ENCODE results near the gene TMEM147. TPM values are rescaled to one million over a fixed set of nuclear protein-coding genes. Genes with fewer than 3 reads are reported as not detected.
A peak's percentile ranks its signal among the peaks of the same experiment; 100 is the strongest.

TMEM147 gene, protein sequence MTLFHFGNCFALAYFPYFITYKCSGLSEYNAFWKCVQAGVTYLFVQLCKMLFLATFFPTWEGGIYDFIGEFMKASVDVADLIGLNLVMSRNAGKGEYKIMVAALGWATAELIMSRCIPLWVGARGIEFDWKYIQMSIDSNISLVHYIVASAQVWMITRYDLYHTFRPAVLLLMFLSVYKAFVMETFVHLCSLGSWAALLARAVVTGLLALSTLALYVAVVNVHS
- 51.4 TPM for total RNA-seq
- 10 to 100 TPM; 41.5 to 50.1 (median 44.6) TPM for polyA plus RNA-seq (ENCODE audit: insufficient read depth in 1 of 8, insufficient read length in 8 of 8, low replicate concordance in 1 of 8)
- long read RNA-seq, donor 1, transcript TMEM147-201 (7 exons, 899 nt) = major isoform, 14 of 25 reads
- long read RNA-seq, donor 1, partial matches to known transcripts = 10 of 25 reads
- long read RNA-seq, donor 1, other reads (novel, unspliced or antisense) = 0 of 25 reads
- long read RNA-seq, donor 2, transcript TMEM147-201 (7 exons, 899 nt) = major isoform, 9 of 9 reads
- long read RNA-seq, donor 2, partial matches to known transcripts = 0 of 9 reads
- long read RNA-seq, donor 2, other reads (novel, unspliced or antisense) = 0 of 9 reads
- long read RNA-seq, donor 3, transcript TMEM147-201 (7 exons, 899 nt) = major isoform, 29 of 66 reads
- long read RNA-seq, donor 3, partial matches to known transcripts = 31 of 66 reads
- long read RNA-seq, donor 3, other reads (novel, unspliced or antisense) = 0 of 66 reads
- long read RNA-seq, donor 4, transcript TMEM147-201 (7 exons, 899 nt) = major isoform, 21 of 37 reads
- long read RNA-seq, donor 4, partial matches to known transcripts = 13 of 37 reads
- long read RNA-seq, donor 4, other reads (novel, unspliced or antisense) = 0 of 37 reads
- long read RNA-seq, donor 5, transcript TMEM147-208 (2 exons, 562 nt) = minor isoform, 5 of 120 reads
- long read RNA-seq, donor 5, transcript TMEM147-201 (7 exons, 899 nt) = major isoform, 67 of 120 reads
- long read RNA-seq, donor 5, partial matches to known transcripts = 44 of 120 reads
- long read RNA-seq, donor 5, other reads (novel, unspliced or antisense) = 0 of 120 reads
- long read RNA-seq, donor 6, transcript TMEM147-201 (7 exons, 899 nt) = major isoform, 63 of 111 reads
- long read RNA-seq, donor 6, transcript TMEM147-202 (6 exons, 935 nt) = minor isoform, 8 of 111 reads
- long read RNA-seq, donor 6, partial matches to known transcripts = 36 of 111 reads
- long read RNA-seq, donor 6, other reads (novel, unspliced or antisense) = 0 of 111 reads
- long read RNA-seq, donor 7, transcript TMEM147-201 (7 exons, 899 nt) = major isoform, 39 of 87 reads
- long read RNA-seq, donor 7, partial matches to known transcripts = 37 of 87 reads
- long read RNA-seq, donor 7, other reads (novel, unspliced or antisense) = 0 of 87 reads
- long read RNA-seq, donor 8, transcript TMEM147-201 (7 exons, 899 nt) = major isoform, 30 of 45 reads
- long read RNA-seq, donor 8, partial matches to known transcripts = 11 of 45 reads
- long read RNA-seq, donor 8, other reads (novel, unspliced or antisense) = 0 of 45 reads
- long read RNA-seq, donor 9, transcript TMEM147-201 (7 exons, 899 nt) = major isoform, 18 of 37 reads
- long read RNA-seq, donor 9, partial matches to known transcripts = 15 of 37 reads
- long read RNA-seq, donor 9, other reads (novel, unspliced or antisense) = 0 of 37 reads
- long read RNA-seq, donor 10, transcript TMEM147-202 (6 exons, 935 nt) = minor isoform, 5 of 64 reads
- long read RNA-seq, donor 10, transcript TMEM147-201 (7 exons, 899 nt) = major isoform, 40 of 64 reads
- long read RNA-seq, donor 10, partial matches to known transcripts = 13 of 64 reads
- long read RNA-seq, donor 10, other reads (novel, unspliced or antisense) = 0 of 64 reads
- long read RNA-seq, donor 11, transcript TMEM147-201 (7 exons, 899 nt) = major isoform, 33 of 63 reads
- long read RNA-seq, donor 11, partial matches to known transcripts = 22 of 63 reads
- long read RNA-seq, donor 11, other reads (novel, unspliced or antisense) = 0 of 63 reads

- H3K4me1 ChIP-seq (ENCODE audit: control insufficient read depth, insufficient read depth, low read length) = peaks cover 19% of the 10 kb centered on the region
- under 1% methylated on average over 79 of the region's 85 CpGs for WGBS (ENCODE audit: insufficient coverage)
- peaks cover 23% of the 10 kb centered on the region for H3K36me3 ChIP-seq (ENCODE audit: control insufficient read depth, insufficient read depth, low read length)
- peak within 1 kb of the TSS; percentile 93 for H3K4me3 ChIP-seq (ENCODE audit: low read length)
- H3K9me3 ChIP-seq (replicated peaks; ENCODE audit: control insufficient read depth, low read depth, low read length) = no peaks in the 10 kb centered on the region
- H3K27ac ChIP-seq (ENCODE audit: low read length) = peak within 1 kb of the TSS; percentile 77
- no peaks in the 10 kb centered on the region for H3K27me3 ChIP-seq (ENCODE audit: control insufficient read depth, insufficient read depth, low read length)
- peak; percentile 95 for DNase-seq
Measured at GRCh38 chr19:35545001-35545854, at the start of gene TMEM147. Gene TMEM147, plus strand, starts transcription at chr19:35545626. Its CDS starts 114 bp downstream, at chr19:35545740.

- WGBS (ENCODE audit: insufficient coverage) = 79% methylated on average over 14 of the region's 14 CpGs
- Histone ChIP-seq H3K4me1 (ENCODE audit: control insufficient read depth, insufficient read depth, low read length) (peaks cover 5% of the 10 kb centered on the region), H3K27me3 (ENCODE audit: control insufficient read depth, insufficient read depth, low read length) (peaks cover 4% of the 10 kb centered on the region), H3K4me3 (ENCODE audit: low read length) (no peak overlapping the region), H3K27ac (ENCODE audit: low read length) (no peak overlapping the region), H3K9me3 (replicated peaks; ENCODE audit: control insufficient read depth, low read depth, low read length) (no peaks in the 10 kb centered on the region), H3K36me3 (ENCODE audit: control insufficient read depth, insufficient read depth, low read length) (no peaks in the 10 kb centered on the region)
- DNase-seq = no peak
Measured at GRCh38 chr19:35497406-35497805, 48.0 kb upstream of the TMEM147 start.

DNA sequence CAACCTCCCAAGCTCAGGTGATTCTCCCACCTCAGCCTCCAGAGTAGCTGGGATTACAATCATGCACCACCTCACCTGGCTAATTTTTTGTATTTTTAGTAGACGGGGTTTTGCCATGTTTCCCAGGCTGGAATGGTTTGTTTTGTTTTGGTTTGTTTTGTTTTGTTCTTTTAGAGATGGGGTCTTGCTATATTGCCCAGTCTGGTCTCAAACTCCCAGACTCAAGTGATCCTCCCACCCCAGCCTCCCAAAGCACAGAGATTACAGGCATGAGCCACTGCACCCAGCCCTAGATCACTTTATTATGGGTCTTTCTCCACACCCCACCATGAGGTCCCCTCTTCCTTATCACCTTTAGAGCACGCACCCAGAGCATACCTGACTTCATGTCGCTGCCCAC lies 47.2 kb upstream of the TMEM147 start:
- Histone ChIP-seq H3K9me3 (replicated peaks; ENCODE audit: control insufficient read depth, low read depth, low read length) (no peaks in the 10 kb centered on the region), H3K4me3 (ENCODE audit: low read length) (no peak overlapping the region), H3K4me1 (ENCODE audit: control insufficient read depth, insufficient read depth, low read length) (peaks cover 5% of the 10 kb centered on the region), H3K36me3 (ENCODE audit: control insufficient read depth, insufficient read depth, low read length) (no peaks in the 10 kb centered on the region), H3K27ac (ENCODE audit: low read length) (no peak overlapping the region), H3K27me3 (ENCODE audit: control insufficient read depth, insufficient read depth, low read length) (peaks cover 4% of the 10 kb centered on the region)
- no peak for DNase-seq
- 100% methylated on average over 1 of the region's 3 CpGs for WGBS (ENCODE audit: insufficient coverage)

- H3K4me3 ChIP-seq (ENCODE audit: low read length) = no peak overlapping the region
- no peak for DNase-seq
- H3K9me3 ChIP-seq (replicated peaks; ENCODE audit: control insufficient read depth, low read depth, low read length) = no peaks in the 10 kb centered on the region
- no peaks in the 10 kb centered on the region for H3K36me3 ChIP-seq (ENCODE audit: control insufficient read depth, insufficient read depth, low read length)
- H3K27ac ChIP-seq (ENCODE audit: low read length) = no peak overlapping the region
- H3K4me1 ChIP-seq (ENCODE audit: control insufficient read depth, insufficient read depth, low read length) = peaks cover 5% of the 10 kb centered on the region
- 83% methylated on average over 5 of the region's 9 CpGs for WGBS (ENCODE audit: insufficient coverage)
- H3K27me3 ChIP-seq (ENCODE audit: control insufficient read depth, insufficient read depth, low read length) = peaks cover 4% of the 10 kb centered on the region
Measured at GRCh38 chr19:35498984-35499527, 46.4 kb upstream of the TMEM147 start.

GRCh38 chr19:35500611-35501010 lies 44.8 kb upstream of the TMEM147 start:
- Histone ChIP-seq H3K4me3 (ENCODE audit: low read length) (no peak overlapping the region), H3K9me3 (replicated peaks; ENCODE audit: control insufficient read depth, low read depth, low read length) (no peaks in the 10 kb centered on the region), H3K27ac (ENCODE audit: low read length) (no peak overlapping the region), H3K27me3 (ENCODE audit: control insufficient read depth, insufficient read depth, low read length) (peaks cover 7% of the 10 kb centered on the region), H3K36me3 (ENCODE audit: control insufficient read depth, insufficient read depth, low read length) (no peaks in the 10 kb centered on the region), H3K4me1 (ENCODE audit: control insufficient read depth, insufficient read depth, low read length) (no peaks in the 10 kb centered on the region)
- DNase-seq = no peak
- WGBS (ENCODE audit: insufficient coverage) = 100% methylated on average over 1 of the region's 10 CpGs

DNA sequence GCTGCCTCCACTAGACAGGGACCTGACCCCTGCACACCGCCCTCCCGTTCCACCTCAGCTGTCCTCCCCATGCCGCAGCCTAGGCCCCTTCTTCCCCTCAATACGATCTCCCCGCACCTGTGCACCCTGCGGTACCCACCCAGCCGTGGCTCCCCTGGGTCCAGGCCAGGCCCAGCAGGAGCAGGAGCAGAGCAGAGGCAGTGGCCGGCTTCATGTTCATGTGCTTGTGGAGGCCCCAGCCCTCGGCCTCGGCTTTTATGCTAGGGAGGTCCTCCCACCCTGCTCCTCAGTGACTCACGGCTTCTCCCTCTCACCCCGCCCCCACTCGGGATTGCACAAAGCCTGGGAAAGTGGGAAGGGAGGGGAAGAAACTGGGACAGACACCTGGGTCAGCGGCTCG lies 43.7 kb upstream of the TMEM147 start:
- Histone ChIP-seq H3K4me3 (ENCODE audit: low read length) (no peak overlapping the region), H3K27me3 (ENCODE audit: control insufficient read depth, insufficient read depth, low read length) (peaks cover 16% of the 10 kb centered on the region), H3K9me3 (replicated peaks; ENCODE audit: control insufficient read depth, low read depth, low read length) (no peaks in the 10 kb centered on the region), H3K4me1 (ENCODE audit: control insufficient read depth, insufficient read depth, low read length) (no peaks in the 10 kb centered on the region), H3K27ac (ENCODE audit: low read length) (no peak overlapping the region), H3K36me3 (ENCODE audit: control insufficient read depth, insufficient read depth, low read length) (no peaks in the 10 kb centered on the region)
- 78% methylated on average over 9 of the region's 15 CpGs for WGBS (ENCODE audit: insufficient coverage)
- DNase-seq = no peak

- H3K27ac ChIP-seq (ENCODE audit: low read length) = no peak overlapping the region
- no peak for DNase-seq
- H3K9me3 ChIP-seq (replicated peaks; ENCODE audit: control insufficient read depth, low read depth, low read length) = no peaks in the 10 kb centered on the region
- H3K4me1 ChIP-seq (ENCODE audit: control insufficient read depth, insufficient read depth, low read length) = no peaks in the 10 kb centered on the region
- peaks cover 23% of the 10 kb centered on the region for H3K27me3 ChIP-seq (ENCODE audit: control insufficient read depth, insufficient read depth, low read length)
- no CpG with 5 or more reads among the region's 4 CpGs for WGBS (ENCODE audit: insufficient coverage)
- H3K4me3 ChIP-seq (ENCODE audit: low read length) = no peak overlapping the region
- no peaks in the 10 kb centered on the region for H3K36me3 ChIP-seq (ENCODE audit: control insufficient read depth, insufficient read depth, low read length)
Measured at GRCh38 chr19:35502751-35503150, 42.7 kb upstream of the TMEM147 start.

GRCh38 chr19:35506011-35506410 lies 39.4 kb upstream of the TMEM147 start:
- Histone ChIP-seq H3K4me3 (ENCODE audit: low read length) (no peak overlapping the region), H3K27ac (ENCODE audit: low read length) (no peak overlapping the region), H3K27me3 (ENCODE audit: control insufficient read depth, insufficient read depth, low read length) (peaks cover 49% of the 10 kb centered on the region), H3K36me3 (ENCODE audit: control insufficient read depth, insufficient read depth, low read length) (no peaks in the 10 kb centered on the region), H3K4me1 (ENCODE audit: control insufficient read depth, insufficient read depth, low read length) (peaks cover 12% of the 10 kb centered on the region), H3K9me3 (replicated peaks; ENCODE audit: control insufficient read depth, low read depth, low read length) (no peaks in the 10 kb centered on the region)
- no peak for DNase-seq
- 88% methylated on average over 3 of the region's 7 CpGs for WGBS (ENCODE audit: insufficient coverage)
